Endometrial microvascular endothelial cells (primary cell): ENCODE results near the gene LRRC46. TPM values are rescaled to one million over a fixed set of nuclear protein-coding genes. Genes with fewer than 3 reads are reported as not detected.

ENCODE experiments used
- in situ Hi-C: cut with HindIII; loops from 2 replicates; pipeline ENCODE4 v1.10.0; 2017; ENCODE audit warnings: low sequenced_read_pairs, low pct_unique_long_range_greater_than_20kb; ENCODE audit errors: inconsistent ontology term
- total RNA-seq: library from RNA; depleted of rRNA; stranded (reverse); fragments of >200 nt; gene quantifications from one replicate; pipeline ENCODE4 v1.2.3, GENCODE V29; 2015; ENCODE audit errors: inconsistent ontology term

LRRC46 gene
- total RNA-seq, 1 donor from 2014 or later = not detected

DNA sequence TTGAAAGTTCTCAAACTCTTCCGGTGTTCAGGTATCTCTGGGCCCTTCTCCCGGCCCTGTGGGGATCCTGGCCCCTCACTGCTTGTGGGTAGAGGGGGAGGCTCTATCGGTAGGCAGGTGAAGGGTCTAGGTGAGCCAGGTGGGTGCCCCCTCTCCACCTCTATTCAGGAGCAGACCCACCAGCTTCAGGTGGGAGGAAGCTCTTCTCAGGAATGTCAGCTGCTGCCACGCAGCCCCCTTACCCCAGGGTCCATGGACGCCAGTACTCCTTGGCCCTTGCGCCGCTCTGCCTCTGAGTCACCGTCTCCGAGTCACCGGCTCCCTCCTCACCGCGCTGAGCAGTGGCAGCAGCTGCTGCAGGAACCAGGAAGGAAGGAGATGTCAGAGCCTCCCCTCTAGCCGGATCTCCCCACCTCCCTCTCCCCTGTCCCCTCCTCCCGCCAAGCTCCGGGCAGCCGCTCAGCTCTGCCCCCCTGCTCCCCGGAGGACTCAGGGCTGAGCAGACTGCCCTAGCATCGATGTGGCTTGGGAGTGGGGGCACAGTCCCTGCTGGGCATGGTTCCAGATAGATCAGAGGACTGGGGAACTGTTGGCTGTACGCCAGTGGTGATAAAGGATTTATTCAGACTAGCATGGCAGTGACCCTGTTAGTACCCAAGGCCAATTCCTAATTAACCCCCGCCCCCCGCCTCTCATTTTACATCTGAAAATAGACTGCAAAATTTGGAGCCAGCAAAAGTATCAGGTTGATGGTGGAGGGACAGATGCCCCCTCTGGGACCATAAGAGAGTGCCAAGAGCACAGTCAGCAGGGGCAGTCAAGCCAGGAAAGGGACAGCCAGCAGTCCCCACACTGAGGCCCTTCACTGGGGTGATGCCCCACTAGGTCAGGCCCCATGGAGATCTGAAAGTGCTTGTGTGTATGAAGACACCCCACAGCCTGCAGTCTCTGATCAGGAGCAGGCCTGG is 9.8 kb upstream of the LRRC46 start, which contains the start of gene OSBPL7:
TSS of gene OSBPL7 (minus strand) at position 371 of the 968 bp plus-strand sequence. CDS start 1,516 bp downstream, outside the sequence.
- in situ Hi-C loops = no loop called here

DNA sequence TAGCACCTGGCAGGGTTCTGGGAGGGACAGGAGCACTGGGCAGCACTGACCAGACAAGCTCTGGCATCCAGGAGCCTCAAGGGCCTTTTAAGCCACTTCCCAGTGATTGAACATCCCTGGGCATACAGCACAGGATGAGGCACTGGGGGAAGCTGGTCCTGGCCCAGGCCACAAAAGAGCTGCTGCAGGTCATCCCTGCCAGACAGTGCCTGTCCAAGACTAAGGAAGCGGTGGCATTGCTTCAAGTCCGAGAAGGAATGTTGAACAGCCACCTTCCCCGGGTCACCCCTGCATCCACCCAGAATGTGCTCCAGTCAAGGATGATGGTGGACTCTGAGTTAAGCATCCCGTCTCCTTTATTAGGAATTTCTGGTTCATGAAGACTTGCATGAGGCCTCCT is 8.7 kb upstream of the LRRC46 start:
- in situ Hi-C loops = no loop called here

DNA sequence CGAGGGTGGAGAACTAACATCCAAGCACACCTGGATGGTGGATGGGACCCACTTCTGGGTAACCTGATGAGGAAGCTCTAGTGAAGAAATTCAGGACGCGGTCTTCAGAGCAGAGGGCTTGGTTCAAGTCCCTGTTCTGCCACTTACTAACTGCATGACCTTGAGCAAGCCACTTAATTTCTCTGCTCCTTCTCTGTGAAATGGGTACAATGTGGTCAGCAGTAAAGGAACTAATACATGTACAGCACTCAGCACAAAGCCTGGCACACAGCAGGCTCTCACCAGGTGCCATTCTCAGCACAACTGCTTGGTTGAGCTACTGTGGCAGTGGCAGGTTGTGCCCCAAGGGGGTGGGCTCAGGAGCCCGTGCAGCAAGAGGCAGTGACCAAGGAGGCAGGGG is 8.0 kb upstream of the LRRC46 start:
- in situ Hi-C loops = no loop called here

DNA sequence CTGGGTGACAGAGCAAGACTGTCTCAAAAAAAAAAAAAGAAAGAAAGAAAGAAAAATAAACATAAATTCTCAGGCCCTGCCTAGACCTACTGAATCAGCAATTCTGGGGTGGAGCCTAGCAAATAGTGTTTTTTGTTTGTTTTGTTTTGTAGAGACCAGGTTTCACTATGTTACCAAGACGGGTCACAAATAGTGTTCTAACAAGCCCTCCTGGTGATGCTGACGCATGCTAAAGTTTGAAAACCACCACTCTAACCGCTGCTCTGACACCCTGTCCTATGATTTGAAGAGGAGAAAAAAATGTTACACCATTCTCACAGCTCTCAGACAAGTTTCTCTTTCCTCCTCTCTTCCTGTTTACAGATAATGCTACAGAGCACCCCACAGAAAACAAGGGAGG is 1.6 kb upstream of the LRRC46 start:
- in situ Hi-C loops = no loop called here

DNA sequence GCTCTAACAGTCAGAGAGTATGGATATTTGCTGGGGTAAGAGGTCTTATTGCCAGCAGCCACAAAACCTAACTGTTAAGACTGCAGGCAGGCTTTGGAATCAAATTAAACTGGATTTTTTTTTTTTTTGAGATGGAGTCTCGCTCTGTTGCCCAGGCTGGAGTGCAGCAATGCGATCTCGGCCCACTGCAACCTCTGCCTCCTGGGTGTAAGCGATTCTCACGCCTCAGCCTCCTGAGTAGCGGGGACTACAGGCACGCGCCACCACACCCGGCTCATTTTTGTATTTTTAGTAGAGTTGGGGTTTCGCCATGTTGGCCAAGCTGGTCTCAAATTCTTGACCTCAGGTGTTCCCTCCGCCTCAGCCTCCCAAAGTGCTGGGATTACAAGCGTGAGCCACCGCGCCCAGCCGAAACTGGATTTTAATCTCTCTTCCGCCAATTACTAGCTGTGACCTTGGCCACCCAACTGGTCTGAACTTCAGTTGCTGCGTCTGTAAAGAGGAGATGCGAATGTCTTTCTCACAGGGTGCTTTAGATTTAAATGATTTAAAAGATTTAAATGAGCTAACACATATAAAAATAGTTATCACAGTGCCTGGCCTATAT is 971 bp upstream of the LRRC46 start:
- in situ Hi-C loops = no loop called here

DNA sequence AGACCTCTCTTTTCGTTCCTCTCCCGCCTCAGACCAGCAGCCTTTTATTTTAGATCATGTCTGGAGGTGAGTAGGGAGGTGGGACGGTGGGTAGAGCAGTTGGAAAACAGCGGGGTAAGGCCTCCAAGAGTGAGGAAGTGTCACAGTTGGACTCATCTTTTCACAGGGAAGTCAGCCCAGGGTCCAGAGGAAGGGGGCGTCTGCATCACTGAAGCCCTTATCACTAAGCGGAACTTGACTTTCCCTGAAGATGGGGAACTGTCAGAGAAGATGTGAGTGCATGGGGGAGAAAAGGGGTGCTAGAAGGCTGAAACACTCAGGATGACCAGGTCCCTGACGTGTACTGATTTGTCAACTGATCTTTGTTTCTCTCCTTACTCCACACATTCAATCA is 461 bp downstream of the LRRC46 start:
- in situ Hi-C loops = no loop called here

DNA sequence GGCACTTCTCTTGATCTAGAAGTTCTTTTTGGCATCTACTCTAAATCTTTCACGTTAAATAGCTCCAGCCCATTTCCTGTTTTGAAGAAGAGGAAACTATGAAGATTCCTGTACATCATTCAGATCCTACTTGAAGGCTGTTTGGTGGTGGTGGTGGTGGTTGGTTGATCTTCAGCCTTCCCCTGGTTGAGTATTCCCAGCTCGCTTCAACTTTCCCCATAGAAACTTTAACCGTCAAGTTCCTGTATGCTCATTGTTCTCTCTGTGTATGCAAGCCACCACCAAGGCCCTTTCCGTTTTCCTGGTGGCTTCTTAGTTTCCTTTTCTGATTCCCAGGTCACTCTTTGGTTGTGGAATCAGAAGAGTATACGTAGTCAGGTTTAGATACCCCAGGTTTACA is 3.3 kb downstream of the LRRC46 start:
- in situ Hi-C loops = no loop called here

DNA sequence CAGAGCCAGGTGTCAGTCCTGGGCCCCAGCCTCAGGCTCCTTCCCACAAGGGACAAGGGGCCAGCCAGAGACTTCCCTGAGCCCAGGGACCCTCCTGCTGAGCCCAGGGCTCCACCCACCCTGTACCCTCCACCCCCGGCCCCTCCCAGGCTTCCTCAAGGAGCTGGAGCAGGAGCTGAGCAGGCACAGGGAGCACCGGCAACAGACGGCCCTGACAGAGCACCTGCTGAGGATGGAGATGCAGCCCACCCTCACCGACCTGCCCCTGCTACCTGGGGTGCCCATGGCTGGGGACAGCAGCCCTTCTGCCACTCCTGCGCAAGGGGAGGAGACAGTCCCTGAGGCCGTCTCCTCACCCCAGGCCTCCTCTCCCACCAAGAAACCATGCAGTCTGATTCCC is 5.1 kb downstream of the LRRC46 start:
- in situ Hi-C loops = no loop called here

DNA sequence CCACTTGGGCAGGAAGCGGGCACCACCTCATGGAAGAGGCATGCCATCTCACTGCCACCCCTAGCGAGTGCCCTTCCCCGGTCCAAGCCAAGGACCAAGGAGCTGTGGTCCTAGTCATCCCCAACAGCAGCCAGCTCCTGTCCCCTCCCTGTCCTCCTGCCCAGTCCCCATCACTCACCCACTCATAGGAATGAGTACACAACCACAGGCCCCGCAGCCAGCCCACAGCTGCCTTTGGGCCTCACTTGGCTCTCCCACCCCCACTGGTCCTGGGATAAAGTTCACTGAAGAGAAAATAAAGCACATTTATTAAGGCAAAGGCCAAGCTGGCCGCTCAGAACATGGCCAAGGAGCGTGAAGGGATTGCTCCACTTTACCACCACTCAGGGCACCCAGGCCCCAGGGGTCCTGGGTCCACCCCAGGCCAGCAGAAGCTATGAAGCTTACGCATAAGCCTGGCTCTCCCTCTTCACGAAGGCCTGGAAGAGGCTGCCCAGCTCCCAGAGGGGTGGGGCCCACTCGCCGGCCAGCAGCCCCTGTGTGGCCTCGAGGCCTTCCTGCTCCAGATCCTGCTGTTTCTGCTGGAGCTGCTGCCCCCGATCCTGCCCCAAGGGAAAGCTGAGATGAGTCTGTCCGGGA is 6.0 kb downstream of the LRRC46 start:
- in situ Hi-C loops = no loop called here

DNA sequence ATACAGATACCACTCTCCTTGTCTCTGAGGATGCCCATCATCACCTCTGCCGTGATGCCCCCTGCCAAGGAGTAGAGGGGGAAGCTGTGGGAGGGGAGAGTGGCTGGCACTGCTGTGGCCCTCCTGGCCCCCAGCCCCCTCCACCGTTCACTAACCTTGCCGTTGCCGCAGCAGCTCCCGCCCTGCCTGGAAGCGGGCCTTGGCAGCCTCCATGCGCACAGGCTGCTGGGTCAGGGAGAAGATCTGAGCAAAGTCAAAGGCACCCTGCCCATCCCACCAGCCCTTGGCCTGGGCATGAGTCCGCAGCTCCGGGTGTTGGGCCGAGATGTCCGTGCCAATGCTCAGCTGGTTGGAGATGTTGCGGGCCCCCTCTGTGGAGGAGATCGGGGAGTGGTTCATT is 7.2 kb downstream of the LRRC46 start:
- in situ Hi-C loops = no loop called here

DNA sequence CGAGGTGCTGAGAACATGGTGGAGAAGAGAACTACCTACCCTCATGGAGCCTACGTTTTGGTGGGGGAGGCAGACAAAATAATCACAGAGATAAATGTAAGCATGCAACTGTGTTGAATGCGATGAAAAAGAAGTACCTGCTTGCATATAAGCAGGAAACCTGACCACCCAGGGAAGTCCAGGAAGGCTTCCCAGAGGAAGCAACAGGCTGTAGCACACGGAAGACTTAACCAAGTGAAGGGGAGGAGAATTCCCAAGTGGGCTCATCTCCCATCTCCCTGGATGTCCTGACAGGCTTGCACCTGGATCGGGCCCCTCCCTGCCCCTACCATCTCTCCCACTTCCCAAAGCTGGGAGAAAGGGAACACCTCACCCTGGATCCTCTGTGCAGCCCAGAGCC is 7.6 kb downstream of the LRRC46 start:
- in situ Hi-C loops = no loop called here

DNA sequence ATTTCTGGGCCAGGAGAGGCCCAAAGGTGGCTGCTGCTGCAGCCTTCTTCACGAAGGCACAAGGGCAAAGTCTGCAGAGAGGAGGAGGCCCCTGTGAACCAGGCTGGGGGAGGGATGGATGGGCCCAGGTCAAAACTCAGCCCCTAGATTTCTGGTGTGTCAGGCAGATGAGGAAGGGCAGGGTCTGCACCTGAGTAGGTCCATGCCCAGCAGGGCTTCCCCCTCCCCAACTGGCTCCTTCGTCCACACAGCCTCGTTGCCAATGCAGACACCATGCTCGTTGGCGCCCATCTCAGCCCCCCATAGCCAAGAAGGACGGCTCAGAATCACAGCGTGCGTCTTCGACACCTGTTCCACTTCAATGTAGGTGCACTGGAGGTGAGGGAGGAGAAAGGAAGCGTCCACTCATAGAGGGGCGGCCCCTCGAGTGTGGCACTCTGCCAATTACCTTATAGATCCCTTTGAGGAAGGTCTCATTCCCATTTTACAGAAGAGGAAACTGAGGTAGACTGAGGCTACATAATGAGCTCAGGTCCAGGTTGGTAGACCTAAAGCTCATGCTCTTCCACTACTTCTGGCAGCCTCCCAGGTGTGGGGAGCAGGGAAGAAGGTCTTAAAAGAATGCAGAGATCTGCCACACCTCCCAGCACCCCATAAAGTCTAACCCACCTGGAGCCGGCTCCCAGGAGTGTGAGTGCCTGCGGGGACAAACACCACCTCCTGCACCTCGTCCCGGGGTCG is 8.7 kb downstream of the LRRC46 start:
- in situ Hi-C loops = no loop called here

DNA sequence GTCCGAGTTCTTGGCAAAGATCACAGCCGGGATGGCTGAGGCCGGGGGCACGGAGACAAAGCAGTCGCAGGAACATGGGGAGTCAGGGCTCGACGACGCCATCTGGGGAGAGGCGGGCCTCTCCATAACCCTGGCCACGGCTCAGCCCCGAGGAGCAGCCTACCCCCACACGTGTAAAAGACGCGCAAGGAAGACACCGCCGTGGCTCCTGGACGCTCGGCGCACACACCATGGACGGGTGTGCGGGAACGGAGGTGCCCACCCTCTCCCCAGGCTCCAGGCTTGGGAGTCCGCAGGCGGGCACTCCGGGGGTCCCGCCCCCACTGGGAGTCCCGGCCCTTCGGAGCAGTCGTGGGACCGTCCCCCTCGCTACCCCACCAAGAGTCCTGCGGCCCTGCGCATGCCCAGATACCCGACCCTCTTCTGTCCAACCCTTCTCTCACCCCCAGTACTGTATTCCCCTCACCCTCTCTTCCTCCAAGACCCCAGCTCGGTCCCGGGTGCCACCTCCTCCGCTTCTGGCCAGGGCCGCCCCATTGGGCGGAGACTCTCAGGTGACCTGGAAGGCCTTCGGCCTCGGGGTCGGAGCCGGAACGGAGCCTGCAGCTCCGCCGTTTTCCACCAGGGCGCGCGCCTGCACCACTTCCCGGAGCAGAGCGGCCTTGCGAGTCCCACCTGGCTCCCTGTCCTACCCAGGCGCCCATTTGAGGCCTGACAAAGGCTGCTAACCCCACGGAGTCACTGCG is 9.4 kb downstream of the LRRC46 start, which contains the start of gene SCRN2:
TSS of gene SCRN2 (minus strand) at position 532 of the 746 bp plus-strand sequence. CDS start at position 102, 430 bp downstream.
- in situ Hi-C loops = no loop called here

DNA sequence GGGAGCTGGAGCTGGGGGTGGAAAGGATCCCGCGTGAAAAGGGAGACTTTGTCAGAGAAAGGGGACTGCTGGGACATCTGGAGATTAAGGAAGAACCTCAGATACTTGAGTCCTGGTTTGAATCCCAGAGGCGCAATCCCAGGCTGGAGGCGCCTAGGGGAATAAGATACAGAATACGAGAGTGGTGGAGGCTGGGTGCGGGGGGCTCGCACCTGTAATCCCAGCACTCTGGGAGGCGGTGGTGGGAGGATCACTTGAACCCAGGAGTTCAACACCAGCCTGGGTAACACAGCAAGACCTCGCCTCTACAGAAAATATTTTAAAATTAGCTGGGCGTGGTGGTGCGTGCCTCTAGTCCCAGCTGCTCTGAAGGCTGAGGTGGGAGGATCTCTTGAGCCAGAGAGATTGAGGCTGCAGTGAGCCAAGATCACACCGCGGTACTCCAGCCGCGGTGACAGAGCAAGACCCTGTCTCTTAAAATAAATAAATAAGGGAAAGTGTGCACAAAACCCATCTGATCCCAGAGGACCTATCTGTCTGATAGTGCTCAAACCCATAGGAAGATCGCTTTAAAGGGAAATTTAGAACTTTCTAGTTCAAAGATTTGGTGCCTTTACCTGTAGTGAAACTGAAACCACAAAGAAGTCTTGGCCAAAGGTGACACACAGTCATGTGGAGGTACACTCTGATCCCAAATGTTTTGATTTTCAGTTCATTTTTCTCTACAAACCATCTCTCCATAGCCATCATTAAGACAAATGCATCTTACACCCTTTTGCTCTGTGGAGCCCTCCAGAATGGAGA is 10.2 kb downstream of the LRRC46 start:
- in situ Hi-C loops = no loop called here

DNA sequence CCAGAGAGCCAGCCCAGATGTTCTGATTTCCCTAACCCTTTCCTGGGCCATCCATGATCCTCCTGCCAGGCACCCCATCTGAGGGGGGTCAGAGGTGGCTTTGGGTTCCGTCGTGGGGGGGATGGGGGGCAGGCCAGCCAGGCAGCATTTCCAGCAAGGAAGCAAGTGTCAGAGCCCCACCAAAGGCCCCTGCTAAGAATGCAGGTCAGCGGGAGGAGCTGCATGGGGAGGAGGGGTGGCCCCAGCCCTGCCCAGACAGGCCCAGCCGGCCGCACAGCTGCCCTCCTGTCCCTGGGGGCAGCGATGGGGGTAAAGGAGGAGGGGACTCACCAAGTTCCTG is 11.9 kb downstream of the LRRC46 start:
- in situ Hi-C loops = no loop called here

DNA sequence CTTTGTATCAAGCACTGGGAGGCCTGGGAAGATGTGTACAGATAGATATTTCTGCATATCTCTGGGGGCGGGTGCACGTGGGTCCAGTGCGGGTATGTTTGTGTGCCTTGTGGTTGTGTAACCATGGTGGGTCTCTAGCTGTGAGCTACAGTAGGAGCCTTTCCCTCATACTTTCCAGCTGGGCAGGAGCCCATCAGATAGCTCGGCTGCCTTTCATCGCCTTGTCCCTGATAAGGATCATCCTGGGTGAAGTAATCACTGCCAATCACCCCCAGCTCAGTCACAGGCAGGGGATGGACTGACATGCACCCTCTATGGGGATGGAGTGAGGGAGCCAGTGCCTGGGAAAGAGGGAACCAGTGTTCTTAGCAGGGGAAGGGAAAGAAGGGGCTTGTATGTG is 12.8 kb downstream of the LRRC46 start:
- in situ Hi-C loops = no loop called here

DNA sequence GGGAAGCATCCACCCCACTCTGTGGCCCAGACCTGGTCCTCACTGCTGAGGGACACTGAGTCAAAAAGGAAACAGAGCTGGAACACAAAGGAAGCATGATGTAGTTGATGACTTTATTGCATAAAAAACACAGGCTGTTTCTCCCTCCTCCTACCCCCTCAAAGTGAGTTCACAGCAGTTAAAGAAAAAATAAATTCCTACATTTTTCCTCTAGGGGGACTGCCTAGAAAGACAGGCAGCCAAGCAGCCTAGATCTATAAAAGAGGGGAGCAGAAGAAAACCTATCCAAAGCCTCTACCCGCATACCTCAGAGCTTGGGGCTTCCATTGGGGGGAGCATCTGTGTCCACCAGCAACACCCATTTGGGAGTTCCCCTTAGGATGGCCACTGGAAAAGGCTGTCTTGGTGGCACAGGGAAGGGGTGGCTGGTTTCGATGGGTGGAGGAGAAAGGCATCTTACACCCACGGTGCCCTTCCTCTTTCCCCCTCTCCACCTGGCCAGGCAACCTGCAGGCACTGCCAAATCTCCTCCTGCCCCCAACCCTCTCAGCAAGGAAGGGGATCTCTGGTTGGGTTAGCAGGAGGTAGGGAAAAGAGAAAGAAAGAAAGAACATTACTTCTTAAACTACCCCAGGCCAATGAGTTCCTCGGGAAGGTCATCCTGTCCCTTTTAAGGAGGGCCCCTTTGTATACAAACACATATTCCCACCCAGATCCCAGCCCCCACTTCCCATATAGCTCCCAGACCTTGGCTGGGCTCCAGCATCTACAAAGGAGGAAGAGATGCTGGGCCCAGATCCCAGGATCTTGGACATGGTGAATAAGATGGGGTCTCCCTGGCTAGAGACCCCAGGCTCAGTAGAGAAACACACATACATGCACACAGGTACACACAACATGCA is 13.6 kb downstream of the LRRC46 start:
- in situ Hi-C loops = no loop called here
